ENCODE data around the gene CCDC68.

The CCDC68 gene

DNA sequence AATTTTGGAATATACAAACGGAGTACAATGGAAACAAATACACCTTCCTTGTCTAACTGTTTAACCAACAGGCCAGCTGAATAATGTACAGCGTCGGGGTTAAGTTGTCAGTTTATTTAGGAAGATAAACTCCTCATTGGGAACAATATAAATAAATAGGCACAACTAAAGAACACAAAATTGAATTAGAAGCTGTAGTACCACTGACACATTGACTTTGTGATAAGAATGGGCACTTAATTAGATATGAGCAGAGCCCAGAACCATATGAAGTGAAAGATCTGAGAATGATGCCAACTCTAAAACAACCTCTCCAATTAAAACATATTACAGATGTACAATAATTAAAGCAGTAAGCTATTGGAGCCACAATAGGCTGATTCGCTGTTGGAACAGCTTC lies 44.4 kb downstream of the CCDC68 start:
- no peak for DNase-seq

DNA sequence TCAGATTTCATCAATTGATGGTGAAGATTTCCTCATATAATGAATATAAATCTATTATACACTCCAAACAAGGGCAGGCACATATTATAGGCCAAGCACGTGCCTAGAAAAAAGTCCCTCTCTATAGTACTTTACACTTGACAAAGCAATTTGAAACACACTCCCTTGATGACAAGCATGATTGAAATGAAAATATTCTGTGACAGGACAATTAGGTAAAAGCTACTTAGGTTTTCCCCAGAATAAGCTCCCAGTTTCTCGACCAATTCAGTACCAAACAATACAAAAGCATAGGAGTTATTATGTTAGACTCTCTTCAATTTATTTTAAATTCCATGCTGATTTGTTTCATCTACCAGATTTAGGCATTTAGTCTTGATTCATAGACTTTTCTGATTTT lies 47.7 kb downstream of the CCDC68 start:
- DNase-seq: no peak

DNA sequence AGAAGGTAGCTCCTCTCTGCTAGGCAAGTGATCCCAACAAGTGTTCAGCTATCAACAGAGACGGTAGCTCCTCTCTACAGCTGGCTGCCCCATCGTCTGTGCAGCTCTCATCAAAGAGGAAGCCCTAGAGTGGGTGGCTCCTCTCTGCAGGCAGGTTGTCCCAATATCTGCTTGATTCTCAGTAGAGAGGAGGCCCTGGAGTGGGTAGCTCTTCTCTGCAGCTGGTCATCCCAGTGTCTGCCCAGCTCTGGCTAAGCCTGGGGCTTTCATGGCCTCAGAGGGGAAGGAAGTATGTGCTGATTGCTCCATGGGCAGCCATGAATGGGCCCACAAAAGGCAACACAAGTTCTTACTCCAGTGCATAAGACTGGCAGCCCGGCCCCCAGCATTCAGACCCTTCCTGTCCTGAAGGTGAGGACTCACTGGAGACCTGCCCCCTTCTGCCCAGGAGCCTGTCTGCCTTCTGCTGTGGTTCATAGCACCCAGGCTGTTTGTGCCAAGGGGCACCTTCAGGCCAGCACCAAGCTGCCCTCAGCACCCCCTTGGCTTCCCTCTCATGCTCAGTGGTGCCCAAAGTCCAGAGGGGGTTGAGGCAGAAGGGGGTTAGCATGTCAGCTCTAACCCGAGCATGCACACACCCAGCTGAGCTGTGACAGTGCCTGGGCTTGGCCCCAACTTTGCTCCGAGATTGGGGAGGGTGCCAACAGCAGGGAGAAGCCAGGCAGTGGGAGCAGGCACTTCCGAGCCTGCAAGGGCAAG lies 48.9 kb downstream of the CCDC68 start:
- no peak for DNase-seq

DNA sequence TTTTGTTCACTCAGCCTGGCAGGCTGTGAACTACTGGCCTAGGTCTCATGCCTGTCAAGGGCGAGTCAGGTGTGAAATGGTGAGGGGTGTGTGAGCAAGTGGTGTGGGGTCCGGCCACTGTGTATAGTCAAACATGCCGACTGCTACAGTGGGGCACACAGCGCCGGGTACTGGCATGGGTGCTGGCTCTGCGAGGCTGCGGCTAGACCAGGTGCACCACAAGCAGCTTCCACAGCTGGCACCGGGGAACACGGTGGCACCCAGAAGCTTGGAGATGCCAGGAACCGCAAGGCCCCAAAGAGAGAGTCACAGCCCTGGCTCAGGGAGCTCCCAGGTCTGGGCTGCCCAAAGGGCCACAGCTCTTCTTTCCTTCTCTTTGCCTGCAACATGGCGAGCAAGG lies 49.7 kb downstream of the CCDC68 start:
- no peak for DNase-seq

DNA sequence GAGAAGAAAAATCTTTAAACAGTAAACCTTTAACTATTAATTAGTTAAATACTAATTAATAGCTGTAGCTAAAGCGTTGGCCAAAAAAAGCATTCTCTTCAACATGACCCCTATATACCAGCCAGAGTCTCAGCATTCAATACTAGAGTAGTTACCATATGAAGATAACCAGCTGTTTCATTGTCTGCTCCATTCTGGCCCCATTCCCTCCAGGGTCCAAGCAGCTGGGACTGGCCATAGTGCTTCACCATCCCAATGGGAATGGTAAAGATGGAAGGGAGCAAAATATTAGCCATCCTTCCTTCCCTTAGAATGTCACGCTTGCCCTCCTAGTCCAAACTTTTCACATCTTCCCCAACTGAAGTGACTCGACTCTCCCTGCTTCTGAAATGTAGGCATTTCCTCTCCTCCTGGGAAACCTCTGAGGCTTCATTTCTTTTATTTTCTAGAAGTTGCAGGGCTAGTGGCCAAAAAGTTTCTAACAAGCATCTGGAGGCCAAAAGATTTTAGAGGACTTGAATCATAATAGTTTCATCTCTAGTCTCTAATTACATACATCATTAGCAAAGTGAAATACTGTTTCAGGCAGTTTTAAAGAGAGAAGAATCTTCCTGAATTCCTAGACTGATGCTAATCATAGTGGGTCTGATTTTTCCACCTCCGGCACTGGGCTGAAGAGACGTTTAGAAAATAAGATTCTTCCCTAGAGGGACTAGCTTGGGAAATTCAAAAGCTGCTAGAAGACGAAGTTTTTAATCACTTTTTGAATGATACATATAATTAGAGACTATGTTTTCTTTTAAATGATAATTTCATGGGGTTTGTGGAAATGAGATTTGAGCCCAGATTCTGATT lies 52.7 kb downstream of the CCDC68 start:
- DNase-seq: no peak

DNA sequence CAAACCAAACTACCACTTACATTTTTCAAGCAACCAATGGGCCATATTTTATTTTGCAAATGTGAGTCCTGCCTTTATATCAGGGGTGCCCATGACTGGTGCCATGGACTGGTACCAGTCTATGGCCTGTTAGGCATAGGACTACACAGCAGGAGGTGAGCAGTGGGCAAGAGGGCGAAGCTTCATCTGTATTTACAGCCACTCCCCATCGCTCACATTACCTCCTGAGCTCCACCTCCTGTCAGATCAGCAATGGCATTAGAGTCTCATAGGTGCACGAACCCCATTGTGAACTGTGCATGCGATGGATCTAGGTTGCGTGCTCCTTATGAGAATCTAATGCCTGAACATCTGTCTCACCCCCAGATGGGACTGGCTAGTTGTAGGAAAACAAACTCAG lies 53.6 kb downstream of the CCDC68 start:
- DNase-seq: no peak

DNA sequence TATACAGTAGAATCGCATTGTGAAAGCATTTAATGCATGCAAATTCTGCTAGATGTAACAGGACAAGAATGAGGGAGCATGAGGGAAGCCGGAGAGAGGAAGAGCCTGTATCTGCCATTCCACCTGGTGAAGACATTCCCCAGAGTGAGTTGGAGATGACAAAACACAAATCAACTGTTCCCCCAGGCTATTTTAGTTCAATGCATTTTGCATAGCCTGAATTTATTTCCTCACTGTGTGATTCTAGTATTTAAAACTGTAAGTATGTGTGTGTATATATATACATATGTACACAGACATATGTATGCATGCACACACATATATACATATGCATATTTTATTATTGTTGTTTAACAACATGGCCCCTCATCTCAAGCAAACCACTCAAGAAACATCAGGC lies 54.7 kb downstream of the CCDC68 start:
- no peak for DNase-seq

DNA sequence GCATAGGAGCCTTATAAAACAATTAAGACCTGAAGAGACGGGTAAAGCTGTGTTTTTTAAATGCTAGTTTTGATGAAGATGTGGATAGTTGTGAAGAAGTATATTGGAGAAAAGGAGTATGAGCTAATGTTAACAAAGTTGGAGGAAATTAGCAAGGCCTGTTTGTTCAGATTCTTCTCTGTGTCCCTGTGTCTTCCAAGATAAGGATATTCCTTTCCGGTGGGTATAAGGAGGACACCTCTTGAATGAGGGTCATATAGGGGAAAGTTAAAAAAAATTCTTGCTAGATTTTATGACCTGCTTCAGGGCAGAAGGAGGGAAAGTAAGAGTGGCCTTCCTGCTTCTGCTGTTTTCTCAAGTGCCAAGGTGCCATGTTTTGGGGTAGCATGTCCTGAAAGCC lies 59.0 kb downstream of the CCDC68 start:
- DNase-seq: no peak

DNA sequence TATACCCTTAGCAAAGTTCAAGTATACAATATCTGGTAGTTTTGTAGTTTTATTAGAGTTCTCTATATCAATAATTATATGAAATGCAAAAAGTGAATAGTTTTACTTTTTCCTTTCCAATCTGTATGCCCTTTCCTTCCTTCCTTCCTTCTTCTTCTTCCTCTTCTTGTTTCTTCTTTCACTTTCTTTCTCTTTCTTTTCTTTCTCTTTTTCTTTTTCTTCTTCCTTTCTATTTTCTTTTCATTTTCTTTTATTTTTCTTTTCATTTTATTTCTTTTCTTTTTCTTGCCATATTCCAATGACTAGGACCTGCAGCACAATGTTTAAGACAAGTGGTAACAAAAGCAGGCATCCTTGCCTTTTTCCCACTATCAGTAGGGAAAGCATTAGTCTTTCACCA lies 59.8 kb downstream of the CCDC68 start:
- DNase-seq: no peak

DNA sequence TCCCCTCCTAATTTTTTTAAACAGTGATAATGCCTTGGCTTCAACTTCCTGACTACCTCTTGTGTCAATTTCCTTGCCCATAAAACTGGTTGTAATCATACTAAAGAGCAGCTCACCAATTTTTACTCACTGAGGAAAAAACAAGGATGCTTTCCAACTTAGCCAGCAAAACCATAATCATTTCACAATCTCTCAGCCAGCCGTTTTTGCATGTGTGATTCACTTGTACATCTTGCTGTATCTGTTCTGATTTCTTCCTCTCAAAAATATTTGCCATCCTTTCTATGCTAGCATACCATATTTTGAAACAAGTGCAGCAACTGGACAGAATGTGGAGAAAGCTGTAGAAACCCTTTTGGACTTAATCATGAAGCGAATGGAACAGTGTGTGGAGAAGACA lies 70.3 kb downstream of the CCDC68 start:
- DNase-seq: no peak

DNA sequence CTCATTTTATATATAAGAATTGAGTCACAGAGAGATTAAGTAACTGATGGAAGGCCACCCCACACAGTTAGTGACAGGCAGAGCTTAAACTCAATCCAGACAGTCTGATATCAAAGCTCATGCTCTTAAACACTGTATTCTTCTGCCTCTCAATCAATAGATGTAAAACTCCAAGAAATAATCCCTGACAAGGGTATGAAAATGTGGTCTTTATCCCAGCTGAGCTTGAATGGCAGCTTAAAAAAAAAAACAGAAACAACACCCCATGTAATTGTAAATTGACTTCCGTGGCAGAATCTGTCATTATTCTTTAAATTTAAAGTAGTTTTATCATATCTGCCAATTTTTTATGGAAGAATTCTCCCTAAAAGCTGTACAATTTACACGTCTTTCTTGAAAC lies 70.9 kb downstream of the CCDC68 start:
- no peak for DNase-seq

DNA sequence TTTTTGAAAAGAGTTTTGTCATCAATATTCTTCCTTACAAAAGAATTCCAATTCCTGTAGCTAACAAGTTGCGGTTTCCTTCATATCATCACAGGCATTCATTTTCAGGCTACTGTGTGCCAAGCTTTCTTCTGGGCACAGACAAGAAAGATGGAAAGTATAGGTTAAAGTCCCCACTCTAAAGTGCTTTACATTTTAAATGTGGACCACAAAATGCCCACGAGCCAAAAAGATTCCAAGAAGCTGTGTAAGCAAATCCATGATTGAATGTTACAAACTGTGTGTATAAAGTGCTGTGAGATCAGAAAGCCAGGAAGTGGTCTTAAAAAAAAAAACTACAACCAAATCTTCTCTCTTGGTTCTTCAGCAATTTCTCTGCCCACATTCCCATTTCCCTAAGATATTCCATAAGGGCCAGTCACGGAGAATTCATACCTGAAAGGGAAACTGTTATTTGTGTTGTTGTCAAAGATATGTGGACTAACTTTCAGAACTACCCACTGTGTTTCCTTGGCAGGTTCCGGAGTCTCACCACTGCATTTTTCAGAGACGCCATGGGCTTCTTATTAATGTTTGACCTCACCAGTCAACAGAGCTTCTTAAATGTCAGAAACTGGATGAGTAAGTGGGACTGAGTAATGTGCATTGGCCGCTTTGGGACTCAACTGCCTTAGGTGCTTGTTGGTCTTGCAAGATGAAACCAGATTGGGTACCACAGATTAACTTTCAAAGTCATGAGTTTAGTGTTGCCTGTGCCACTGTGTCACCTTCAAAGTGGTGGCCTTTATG lies 75.3 kb downstream of the CCDC68 start:
- DNase-seq: no peak

DNA sequence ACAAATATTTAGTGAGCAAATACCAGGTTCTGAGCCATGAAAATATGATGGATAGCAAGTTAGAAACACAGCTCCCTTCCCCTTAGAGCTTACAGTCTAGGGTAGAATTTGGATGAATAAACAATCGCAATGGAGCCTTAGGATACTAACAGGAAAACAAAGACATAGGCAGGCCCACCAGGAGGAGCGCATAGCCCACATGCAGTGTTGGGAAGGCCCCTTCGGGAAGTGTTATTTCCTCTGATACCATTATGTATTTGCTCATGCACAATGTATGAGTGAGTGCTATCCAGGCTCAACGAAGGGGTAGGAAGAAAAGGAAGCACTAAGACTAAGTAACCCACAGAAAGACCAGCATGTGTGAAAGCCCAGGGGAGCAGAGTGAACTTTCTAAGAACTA lies 76.9 kb downstream of the CCDC68 start:
- no peak for DNase-seq

DNA sequence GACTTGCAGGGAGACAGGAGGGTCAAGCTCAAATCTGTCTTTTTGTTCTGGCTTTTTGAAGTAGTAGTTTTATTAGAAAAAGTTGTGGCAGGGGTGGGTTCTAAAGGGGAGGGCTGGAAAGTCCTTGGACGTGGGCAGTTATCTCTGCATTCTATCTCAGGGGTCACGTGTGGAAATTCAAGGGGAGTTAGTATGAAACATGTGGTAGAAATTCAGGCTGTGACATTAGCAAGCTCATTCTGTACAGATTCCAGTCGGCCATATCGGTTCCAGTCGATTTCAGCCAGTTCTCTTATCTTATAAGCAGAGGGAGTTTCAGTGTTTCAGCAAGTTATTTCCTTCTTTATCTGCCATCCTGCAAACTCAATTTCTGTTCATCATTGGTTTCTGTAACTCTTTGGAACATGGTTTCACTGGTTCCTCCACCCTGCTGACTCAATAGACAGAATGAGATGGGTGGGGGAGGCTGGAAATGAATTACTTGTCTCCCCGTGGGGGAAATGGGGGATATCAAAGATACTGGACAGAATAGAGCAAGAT lies 78.0 kb downstream of the CCDC68 start:
- DNase-seq: no peak

DNA sequence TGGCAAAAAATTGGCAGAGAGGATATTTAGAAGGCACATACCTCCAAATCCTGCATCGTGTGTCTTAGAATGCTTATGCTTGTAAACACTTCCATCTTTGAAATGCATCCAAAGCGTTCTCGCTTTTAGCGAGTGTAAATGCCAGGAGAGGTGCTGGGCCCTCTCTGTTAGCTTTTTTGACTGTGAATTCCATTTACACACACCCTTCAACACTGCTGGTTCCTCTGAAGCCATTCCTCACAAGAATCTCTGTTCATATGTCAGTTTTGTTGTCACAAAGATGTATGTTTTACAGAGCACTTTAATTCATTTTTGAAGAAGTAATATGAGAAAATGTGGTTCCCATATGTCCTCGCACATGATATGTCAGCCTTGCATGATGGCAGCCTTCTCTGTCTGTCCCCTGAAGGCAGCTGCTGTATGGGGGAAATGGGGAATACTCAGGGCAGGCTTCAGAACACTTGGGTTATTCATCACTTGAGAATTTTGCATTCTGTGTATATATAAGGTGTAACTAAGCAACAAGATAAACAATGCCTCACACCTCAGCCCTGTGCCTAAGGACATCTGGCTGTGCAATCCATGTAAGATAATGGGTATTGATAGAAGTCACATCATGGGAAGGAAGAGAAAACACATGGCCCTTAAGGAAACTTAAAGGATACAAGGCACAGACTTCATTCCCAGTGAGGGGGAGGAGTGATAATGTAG lies 78.7 kb downstream of the CCDC68 start:
- DNase-seq: no peak

DNA sequence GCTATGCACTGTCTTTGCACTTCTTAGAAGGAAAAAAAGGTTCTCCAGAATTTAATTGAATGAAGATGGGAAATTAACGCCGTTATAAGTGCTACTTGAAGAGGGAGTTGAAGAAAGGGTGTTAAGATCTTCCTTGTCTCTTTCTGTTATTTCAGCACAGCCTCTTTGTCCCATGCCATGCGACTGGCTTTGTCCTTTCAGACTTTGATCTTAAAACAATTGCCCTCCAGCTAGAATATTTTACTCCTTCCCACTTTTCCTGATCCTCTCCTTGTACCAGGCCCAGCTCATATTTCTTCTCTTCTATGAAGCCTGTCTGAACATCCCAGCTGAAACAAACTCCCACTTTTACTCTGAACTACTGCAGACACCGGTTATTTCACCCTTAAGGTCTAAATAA lies 79.6 kb downstream of the CCDC68 start:
- DNase-seq: no peak

DNA sequence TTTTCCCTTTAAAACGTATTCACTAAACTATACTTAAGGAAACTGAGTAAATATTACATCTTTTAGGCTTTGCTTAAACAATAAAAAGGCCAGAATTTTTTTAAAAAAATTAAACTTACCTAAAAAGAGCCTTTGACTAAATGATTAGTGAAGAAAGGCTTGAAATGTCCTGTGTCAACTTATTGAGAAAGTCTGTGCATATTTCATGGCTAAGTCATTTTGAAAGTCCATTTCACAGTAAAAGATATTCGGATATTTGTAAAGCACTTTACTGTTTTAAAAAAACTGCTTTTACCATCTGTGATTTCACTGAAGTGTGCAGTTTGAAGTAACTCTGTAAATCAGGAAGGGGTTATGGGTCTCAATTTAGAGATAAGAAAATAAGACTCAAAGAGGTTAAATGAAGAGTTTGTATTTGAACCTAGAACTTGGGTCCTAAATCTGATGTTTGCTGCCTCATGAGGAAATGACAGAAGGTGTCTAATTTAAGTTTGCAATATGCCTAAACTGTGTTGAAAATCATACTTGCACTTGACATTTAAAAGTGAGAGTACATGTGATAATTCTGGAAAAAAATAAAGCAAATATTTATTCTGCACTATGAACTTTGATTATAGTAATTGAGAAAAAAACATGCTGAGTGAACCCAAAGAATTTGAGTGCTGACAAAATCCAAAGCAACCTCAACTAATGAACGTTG lies 80.5 kb downstream of the CCDC68 start:
- no peak for DNase-seq

DNA sequence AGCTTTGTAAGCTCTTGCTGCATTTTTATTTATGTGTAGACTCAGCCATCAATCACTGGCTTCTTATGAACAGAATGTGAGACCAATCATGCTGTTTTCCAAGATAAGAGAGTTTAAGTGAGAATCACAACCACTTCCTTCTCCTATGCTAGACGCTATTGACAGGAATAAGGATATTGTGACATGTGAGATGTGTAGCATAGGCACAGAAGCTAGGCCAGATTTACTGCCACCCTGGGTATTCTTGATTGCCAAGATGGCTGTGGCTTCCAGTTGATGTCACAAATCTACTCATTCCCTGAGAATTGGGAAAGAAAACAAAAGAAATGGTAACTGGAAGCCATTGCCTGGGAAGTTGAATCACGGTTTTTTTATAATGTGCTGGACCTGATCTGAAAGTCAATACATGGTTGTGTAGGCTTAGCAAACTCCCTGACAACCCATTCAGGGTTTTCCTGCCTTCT lies 81.1 kb downstream of the CCDC68 start:
- no peak for DNase-seq

DNA sequence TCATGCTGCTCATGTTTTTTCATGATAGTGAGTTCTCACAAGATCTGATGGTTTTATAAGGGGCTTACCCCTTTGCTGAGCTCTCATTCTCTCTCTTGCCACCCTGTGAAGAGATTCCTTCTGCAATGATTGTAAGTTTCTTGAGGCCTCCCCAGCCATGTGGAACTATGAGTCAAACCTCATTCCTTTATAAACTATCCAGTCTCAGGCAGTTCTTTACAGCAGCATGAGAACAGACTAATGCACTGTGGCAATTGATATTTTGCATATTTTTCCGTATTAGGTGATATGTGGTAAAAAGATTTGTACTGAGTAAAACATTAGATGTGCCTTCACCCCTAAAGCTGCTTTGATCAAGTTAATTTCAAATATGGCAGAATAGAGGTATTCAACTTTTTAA lies 82.2 kb downstream of the CCDC68 start:
- DNase-seq: no peak

DNA sequence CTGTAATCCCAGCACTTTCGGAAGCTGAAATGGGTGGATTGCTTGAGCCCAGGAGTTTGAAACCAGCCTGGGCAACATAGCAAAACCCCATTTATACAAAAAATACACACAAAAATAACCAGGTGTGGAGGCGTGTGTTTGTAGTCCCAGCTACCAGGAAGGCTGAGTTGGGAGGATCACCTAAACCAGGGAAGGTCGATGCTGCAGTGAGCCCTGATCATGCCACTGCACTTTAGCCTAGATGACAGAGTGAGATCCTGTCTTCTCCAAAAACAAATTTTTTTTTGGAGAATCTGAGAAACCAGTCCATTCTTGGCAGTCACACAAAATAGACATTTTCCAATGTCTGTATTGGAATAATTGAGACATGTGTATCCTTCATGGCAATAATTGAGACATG lies 84.2 kb downstream of the CCDC68 start:
- DNase-seq: no peak

DNA sequence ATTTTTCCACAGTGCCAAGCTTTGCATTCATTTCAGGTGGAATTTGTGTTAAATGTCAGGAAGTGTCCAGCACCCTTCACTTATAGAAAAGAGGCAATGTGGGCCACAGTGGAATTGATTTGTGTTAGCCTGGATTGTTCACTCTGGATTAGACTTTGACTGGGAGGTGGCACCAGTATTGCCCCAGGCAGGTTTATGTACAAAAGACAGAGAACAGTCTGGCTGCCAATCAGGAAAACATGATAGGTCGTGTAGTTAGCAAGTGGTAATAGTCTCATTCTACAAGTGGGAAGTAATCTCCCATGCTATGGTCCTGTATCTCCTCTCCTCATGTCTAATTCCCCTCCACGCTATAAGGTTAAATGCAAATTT lies 85.4 kb downstream of the CCDC68 start:
- no peak for DNase-seq

DNA sequence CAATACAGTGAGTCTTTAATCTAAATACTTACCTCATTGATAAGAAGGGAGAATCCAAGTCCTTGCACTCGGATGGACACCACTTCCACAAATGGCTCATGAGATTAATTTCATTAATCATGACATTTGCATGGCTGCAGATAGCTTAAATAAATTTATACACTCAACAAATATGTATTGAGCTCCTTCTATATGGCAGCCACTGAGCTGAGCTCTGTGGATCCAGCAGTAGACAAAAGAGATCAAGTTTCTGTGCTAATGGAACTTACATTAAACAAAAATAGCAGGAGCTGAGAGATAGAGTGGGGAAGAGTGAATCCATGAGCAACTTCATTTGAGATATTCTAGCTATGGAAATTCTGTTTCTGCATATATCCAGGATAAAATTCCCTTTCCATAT lies 86.6 kb downstream of the CCDC68 start:
- DNase-seq: no peak

Data from NCI-H510A (cell line).